Fibroblast of lung (primary cell): ENCODE data around the gene RASSF8.

ENCODE experiments used
- CTCF ChIP-seq, 2 donors: IDR thresholded peaks in 1 of 2; conservative IDR thresholded peaks in 1 of 2; 1 replicate in 1 of 2; 2 replicates in 1 of 2; pipeline ENCODE4 v1.5.1; 2011 to 2012; ENCODE audit warnings: low read length in 2 of 2, control low read depth in 1 of 2, inconsistent platforms in 1 of 2, low read depth in 1 of 2, mild to moderate bottlenecking in 1 of 2
- EZH2 ChIP-seq: IDR thresholded peaks from 2 replicates; pipeline ENCODE4 v1.5.1; 2012; ENCODE audit warnings: low read length, control low read depth, mild to moderate bottlenecking; ENCODE audit errors: missing control alignments

- TF ChIP-seq CTCF (conservative IDR thresholded peaks at IDR 0.05 in 1 of 2, IDR thresholded peaks at IDR 0.05 in 1 of 2; ENCODE audit: low read depth in 1 of 2, low read length in 2 of 2) (no peak), EZH2 (no peak)
Observed at GRCh38 chr12:26121323-26122060, 163.0 kb downstream of the RASSF8 start.
